ENCODE results near the gene MAP3K5. TPM values are rescaled to one million over a fixed set of nuclear protein-coding genes. Genes with fewer than 3 reads are reported as not detected.

The MAP3K5 gene
- total and polyA plus RNA-seq, 2 of the 8 experiments (the other 6 are each of a cell fraction or from before 2014, with no cell fraction given) = 0.63 to 2.6 TPM

DNA sequence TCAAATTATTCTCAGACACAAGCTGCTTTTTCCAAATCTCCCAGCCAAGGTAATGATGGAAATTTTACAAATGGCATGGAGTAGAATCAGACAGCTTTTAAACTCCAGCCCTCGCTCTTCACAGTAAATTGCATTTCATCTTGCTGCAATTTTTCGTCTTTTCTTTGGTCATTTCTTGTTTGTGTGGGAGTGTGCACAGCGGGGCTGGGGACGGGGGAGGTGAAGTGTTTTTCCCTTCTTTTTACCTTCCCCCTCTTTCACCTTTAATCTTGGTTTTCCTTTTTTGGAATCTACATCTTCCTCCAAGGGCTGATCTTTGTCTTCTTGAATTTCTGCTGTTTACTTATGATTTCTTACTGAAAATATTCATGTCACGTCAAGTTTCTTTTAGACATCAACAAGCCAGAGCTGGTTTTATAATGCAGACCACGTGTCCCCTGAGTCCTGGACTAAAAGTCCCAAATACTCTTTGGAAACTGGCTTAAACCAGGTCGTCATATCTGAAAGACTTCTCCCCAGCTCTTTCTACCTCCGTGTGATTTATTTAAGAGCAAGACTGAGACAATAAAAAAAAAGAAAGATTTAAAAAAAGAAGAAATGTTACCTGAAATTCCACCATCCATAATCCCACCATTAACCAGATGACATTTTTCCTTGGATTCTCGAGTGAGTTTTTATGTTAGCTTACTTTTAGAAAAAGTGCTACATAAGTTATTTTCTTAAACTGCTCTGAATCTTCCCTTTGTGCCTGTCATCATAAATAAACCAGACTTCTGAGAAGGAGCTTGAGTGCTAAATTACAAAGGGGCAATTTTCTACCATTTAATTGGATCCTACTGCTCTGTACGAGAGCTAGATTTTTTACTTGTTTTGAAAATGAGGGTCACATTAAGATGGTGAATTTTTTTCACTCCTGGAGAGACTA, 52.0 kb downstream of the MAP3K5 start (continued):
- TF ChIP-seq CHD7 (IDR thresholded peaks at IDR 0.05; ENCODE audit: insufficient replicate concordance, low read length) = no peak
- no peak for TF ChIP-seq EGR1 (IDR thresholded peaks at IDR 0.05; ENCODE audit: borderline replicate concordance, low read depth, low read length)
- TF ChIP-seq, protein P1, sequence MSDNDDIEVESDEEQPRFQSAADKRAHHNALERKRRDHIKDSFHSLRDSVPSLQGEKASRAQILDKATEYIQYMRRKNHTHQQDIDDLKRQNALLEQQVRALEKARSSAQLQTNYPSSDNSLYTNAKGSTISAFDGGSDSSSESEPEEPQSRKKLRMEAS (IDR thresholded peaks at IDR 0.05) = no peak
- no peak for TF ChIP-seq NANOG (IDR thresholded peaks at IDR 0.05; ENCODE audit: insufficient read depth, low read depth, low read length, poor library complexity, severe bottlenecking)
- no peak for TF ChIP-seq HDAC2 (IDR thresholded peaks at IDR 0.05; ENCODE audit: borderline replicate concordance in 1 of 2, low read depth in 2 of 2, low read length in 2 of 2)
- TF ChIP-seq CEBPB (IDR thresholded peaks at IDR 0.05; ENCODE audit: low read depth, low read length) = no peak

Measured in H1 (cell line).